ENCODE data around the gene TRIM31.

Gene TRIM31

DNA sequence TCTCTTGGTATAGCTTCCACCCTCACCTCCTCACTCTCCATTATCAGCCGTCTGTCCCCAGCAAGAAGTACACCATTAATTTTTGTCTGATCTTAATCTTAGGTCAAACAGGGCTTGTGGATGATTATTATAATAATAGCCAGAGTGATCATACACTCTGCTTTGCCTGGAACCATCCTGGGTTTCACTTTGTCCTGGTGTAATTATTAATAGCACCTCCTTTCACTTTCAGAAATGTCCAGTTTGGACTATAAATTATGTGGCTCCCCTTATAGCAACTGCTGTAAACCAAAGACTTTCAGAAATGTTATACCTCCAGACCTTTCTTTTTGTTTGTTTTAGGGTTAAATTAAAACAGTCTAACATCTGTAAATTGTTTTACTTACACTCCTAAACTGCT is 951 bp upstream of the TRIM31 start:
- FAIRE-seq (no peak), DNase-seq (ENCODE audit: low spot score) (no peak)

DNA sequence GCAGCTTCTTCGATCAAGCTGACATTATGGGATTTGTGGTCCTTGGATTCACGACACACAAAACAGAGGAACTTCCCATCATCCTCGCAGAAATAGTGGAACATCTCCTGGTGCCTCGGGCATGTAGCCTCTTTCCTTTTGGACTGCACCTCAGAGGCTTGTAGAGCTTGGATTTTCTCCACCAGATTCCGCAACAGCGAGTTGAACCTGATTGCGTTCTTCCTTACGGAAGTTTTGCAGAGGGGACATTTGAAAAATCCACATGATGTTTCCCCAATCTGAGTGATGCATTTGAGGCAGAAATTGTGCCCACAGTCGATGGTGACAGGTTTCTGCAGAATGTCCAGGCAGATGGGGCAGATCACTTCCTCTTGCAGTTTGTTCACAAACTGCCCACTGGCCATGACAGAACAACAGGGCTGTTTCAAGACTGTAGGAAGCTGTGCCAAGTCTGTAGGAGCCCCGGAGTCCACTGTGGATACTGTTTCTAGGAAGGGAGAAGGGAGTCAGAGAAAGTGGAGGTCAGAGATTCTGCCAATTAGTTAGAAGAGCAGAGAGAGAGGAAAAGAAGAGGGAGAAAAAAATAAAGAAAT is 392 bp downstream of the TRIM31 start:
- DNase-seq (ENCODE audit: low spot score) (no peak), FAIRE-seq (no peak)

DNA sequence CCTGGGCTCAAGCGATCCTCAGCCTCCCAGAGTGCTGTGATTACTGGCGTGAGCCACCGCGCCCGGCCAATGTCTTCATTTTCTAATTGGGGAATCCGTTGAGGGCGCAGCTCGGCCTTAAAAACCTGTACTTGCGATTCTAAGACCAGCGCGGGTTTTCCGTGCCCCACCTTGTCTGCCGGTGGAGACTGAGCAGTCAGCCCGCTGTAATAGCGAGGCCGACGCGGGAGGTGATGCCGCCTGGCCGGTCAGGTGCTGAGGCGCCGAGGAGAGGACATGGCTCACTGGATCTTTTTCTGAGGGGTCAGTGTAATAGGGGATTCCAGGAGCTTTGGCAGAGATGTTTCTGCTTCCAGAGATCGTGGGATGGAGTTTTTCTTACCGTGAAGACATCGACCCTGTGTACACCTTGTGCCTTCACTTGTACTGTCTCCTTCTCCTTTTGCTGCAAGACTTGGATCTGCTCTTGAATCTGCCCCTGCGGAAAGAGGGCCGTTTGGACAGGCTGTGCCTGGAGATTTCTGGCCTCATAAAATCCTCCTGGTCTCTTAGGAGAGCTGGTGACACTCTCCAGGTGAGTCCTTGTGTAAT is 1.5 kb downstream of the TRIM31 start:
- DNase-seq (ENCODE audit: low spot score) = no peak
- no peak for FAIRE-seq

DNA sequence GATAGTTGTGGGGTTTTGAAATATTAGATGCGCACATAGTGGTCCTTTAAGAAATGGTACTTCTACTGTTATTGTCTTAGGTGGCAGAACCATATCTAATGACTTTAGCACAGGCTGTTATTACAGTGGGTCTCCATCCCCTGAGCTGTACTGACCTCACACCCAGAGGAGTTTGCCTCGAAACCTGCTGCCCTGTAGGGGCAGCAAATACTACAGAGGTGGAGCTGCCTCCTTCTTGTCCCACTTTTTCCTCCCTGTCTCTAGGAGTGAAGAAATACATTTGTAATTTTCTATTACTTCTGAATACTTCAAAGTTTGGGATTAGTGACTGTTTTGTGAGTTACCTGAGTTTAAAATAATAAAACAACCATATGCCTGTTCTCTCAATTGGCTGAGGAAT is 8.2 kb downstream of the TRIM31 start:
- no peak for FAIRE-seq
- no peak for DNase-seq (ENCODE audit: low spot score)

DNA sequence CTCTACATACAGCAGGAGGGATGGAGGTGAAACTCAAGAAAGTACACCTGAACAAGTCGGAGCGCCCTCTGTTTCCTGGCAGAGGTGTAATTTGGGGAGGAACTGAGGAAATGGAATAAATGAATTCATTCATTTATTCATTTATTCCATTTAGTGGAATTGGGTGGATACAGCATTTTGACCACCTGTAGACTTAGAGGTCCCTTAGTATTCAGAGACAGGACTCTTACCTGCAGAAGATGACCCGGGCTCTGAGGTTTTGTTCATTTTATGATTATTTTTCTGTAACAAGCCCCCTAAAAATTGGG is 9.1 kb downstream of the TRIM31 start:
- DNase-seq (ENCODE audit: low spot score) (no peak), FAIRE-seq (no peak)

DNA sequence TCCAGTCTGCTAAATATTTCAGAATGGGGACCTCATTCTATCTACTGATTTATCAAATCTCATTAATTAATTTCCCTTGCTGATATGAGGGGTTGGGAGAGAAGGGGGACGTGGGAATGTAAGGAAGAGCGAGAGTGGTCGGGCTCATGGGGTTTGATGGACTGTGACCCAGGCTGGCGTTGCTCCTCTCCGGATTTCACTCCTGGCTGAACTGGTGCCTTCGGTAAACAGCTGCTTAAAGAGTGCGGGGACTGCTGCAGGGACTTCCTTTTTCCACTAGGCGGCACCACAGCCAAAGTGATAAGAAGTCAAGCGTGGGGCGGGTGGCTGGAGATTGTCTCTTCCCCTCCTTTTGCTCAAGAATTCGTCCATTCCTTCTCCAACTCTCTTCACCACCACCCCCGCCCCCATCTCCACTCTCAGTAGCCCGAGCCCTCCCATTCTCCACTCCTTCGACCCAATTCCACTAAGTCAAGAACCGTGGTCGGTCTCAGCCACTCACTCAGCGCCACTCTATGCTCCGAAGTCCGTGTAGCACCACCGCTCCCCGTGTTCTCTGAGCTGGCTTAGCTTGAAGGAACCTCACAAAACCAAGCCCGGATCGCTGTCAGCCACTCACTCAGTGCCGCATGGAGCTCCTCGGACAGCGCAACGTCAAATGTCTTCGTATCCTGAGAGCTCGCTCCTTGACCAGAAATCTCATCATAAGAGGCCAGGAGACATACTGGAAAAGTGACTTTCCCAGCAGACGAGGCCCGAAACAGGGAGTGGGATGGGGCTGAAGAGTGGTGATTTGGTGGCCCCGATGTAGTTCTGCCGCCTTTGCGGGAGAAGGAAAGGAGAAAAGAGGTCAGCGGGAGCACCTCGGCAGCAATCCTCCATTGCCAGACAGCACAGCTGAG is 9.7 kb downstream of the TRIM31 start:
- DNase-seq (ENCODE audit: low spot score) (peak; percentile 87), FAIRE-seq (no peak)

DNA sequence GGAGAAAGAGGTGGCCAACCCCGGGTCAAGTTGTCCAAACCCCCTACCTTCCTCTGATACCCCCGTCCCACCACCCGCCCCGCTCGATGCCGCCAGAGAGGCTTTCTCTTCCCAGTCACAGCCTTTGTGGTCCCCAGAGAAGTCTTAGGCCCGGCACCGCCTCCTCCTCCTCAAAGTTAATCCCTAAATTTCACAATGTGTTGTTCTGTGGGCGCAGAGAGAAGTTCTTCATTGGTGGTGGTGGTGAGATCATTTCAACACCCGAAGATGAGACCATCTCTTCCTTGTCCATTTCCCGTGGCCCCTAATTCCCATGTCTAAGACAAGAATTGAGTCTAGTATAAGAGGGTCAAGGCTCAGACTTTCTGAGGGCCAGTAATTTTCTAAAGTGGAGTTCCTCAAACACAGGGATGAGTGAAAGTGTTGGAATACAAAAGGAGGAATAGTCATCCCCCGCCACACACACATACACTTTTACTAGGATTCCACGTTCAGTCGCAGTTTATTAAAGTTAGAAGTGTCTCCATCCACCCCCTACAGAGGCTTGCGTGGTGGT is 10.4 kb downstream of the TRIM31 start:
- DNase-seq (ENCODE audit: low spot score) (no peak), FAIRE-seq (no peak)

DNA sequence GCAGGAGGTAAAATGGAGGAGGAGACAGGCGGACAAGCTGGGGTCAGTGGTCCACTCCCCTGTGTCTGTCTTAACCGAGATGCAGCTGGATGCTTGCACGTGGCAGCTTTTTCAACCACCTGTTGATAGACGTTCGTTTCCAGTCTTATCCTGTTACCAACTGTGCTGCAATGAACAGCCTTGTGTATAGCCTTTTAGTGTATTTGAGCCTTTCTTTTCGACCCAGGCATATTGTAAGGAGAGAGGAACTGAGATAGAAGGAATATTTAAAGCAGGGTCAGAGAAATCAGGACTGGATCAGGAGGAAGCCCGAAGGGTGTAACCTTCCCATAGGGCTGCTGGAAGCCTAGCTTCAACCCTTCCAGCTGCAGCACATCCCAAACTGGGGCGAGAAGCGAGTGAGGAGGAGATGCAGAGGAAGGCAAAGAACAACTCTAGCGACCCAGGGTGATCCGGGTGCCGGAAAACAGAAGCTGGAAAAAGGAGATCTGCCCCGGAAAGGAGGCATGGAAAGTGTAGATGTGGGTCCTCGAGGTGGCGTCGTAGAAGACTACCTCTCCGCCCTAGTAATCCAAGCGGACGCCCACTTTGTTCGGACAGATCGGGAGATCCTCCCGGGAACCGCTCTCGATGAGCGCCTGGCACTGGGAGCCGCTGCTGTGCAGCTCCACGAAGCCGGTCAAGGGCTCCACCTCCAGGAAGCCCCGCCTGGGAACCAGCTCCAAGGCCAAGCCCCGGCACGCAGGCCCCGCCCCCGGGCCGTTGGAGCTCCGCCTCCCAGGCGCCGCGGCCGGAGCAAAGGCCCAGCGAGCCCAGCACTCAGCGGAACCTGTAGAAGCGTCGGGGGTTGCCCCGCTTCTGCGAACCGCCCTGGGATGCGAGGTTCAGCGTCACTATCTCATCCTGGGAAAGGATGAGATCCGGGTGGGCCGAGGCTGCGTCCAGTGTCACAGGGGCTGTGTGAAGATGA is 11.2 kb downstream of the TRIM31 start:
- DNase-seq (ENCODE audit: low spot score) (peak; percentile 86), FAIRE-seq (no peak)

DNA sequence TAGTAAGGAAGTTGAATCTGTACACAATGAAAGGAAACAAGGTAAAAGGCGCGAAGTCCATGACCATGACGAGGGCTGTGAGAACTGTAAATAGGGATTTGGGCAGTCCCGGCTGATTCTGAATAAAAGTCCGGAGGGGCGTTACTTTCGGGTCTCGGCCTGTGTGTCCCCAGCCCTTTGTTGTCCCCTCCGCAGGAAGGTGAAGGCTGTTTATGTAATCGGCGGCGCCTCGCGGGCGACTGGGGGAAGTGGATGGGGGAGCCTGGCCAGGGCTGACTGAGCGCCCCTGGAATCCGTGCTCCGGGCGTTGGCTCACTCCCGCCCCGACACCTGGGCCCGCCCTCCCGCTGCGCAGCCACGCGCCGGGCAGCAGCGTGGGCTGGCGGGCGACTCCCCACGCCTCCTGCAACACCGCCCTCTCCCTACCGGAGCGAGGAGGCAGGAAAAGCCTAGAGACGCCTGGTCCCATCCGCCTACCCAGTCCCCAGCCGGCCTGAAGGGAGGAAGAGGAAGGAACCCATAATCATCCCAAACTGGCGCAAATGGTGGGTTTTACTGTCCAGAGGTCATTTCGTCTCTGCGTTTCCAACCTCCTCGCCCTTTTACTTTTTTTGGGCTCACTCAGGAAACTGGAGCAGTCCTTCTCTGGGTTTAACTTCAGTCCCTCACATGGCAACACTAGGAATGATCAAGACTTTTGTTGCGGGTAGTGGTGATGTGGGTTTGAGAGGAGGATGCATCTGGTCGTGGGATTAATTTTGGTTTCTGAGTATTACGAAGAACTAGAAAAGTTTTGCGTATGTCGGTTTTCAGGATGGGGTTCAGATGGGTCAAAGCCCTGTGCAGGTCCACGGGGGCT is 12.1 kb downstream of the TRIM31 start:
- DNase-seq (ENCODE audit: low spot score) (no peak), FAIRE-seq (no peak)

DNA sequence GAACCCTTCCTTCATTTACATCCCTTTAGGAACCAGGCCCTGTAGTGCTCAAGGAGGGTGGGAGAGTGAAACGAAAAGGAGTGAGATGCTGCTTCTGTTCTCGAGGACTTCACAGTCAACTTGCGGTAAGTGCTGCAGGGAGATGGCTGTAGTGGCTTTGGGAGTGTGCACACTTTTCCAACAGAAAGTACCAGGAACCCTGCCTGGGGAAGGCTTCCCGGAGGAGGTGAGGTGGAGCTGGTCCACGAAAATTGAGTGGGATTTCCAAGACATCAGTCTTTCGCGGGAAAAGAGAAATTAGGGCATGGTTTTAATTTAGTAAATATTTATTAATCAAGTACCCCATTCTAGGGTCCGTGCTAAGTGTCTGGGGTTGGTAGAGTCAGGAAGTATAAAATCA is 12.7 kb downstream of the TRIM31 start:
- FAIRE-seq = no peak
- DNase-seq (ENCODE audit: low spot score) = no peak

DNA sequence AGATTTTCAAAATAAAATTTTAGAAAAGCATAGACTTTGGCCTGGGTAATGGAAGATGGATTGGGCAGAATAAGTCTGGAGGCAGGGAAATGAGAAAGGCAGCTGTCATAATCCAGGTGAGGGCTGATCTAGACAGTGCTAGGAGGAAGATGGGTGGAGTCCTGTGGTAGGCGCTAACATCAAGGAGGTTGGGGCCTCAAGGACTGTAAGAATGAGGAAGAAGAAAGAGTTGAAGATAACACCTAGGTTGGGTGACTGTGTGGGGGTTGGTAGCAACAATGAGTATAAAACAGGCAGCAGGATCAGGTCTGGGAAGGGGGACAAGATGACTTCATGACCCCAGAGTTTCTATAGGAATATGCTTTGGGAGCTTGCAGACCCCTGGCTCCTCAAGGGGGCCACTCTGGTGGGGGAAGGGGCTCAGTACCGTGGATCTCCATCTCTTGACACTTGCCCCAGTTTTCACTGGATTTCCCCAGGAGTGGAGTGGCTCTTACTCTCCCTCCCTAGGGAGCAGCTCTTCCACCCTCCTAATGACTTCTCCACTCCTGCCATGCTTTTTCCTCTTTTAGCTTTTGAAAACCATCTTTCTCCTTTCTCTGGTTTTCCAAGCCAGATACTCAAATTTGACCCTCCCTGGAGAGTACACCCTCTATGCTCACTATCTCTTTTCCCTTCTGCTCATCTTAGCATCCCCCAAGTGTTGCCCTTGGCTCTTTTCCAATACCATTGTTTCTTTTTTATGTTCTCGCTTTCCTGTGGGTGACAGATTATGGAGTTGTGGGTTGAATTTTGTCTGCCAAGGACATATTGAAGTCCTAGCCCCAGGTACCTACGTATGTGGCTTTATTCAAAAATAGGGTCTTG is 14.8 kb downstream of the TRIM31 start:
- DNase-seq (ENCODE audit: low spot score) (no peak), FAIRE-seq (no peak)

DNA sequence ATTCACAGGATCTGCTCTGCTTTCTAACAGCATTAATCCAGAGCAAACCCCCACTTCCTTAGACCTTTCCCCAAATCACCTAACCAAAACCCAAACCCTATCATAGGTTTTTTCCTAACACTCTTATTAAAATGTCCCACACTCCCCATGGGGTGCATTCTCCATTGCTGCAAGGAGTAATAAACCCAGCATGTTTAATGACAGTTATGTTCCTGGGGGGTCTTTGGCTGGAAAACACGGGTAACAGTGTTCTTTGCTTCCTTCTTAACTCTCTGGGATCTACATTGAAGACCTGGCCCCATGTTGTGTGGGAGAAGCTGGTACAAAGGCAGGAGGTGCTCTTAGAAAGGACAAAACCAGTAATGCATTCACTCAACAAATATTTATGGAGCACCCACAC is 16.1 kb downstream of the TRIM31 start:
- FAIRE-seq (no peak), DNase-seq (ENCODE audit: low spot score) (no peak)

DNA sequence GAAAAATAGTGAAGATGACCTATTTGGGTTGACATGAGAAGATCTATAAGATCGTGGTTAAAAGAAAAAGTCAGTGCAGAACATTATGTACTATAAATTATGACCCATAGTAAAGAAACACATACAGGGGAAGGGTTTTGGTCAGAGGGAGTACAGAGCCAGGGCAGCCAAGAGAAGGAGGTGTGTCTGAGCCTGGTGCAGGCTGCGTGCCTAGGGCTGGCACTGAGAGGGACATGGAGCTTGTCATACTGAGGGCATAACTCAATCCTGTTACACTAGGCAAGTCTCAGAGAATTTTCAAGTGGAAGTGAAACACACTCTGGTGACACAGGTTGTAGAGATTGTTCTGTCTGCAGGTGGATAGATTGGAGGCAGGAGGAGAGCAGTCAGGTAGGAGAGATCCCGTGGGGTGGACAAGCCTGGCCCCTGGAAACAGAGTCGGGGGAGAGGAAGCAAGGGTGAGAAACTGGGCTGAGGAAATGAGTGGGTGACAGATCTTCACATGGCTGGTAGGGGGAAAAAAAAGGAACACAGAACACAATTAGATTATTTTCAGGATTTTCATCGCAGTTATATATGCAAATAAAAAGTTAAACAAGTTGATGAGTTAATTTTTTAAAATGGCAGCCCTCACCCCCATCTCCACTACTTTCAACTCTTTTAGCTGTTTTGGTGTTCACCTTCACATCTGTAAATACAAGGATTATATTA is 18.8 kb downstream of the TRIM31 start:
- no peak for FAIRE-seq
- no peak for DNase-seq (ENCODE audit: low spot score)

DNA sequence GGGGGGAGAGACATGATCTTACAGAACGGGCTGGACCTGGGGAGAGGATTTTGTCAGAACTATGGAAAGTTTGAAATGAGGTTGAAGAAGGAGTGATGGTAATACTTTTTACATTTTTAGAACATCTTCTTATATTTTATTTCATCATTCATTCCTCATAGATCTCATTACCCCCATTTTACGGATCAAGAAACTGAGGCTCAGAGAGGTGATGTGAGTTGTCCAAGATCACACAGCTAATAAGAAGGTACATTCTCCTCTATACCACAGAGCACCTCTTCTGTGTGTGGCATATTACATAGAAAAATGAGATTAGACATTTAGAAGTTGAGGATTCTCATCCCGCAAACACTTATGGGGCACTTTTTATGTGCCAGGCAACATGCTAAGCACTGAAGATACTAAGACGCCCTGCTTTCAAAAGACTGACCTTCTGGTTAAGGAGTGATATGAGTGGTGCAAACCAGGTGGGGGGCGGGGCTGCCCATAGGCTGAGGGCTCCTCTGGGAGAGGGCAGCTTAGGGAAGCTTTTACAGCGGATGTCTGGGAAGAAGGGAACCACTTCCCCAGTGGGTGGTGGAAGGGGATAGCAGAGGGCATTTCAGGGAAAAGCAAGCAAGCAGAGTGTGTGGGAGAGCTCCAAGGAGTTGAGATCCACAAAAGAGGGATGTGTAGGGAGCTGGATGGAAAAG is 19.9 kb downstream of the TRIM31 start:
- DNase-seq (ENCODE audit: low spot score) (no peak), FAIRE-seq (no peak)

DNA sequence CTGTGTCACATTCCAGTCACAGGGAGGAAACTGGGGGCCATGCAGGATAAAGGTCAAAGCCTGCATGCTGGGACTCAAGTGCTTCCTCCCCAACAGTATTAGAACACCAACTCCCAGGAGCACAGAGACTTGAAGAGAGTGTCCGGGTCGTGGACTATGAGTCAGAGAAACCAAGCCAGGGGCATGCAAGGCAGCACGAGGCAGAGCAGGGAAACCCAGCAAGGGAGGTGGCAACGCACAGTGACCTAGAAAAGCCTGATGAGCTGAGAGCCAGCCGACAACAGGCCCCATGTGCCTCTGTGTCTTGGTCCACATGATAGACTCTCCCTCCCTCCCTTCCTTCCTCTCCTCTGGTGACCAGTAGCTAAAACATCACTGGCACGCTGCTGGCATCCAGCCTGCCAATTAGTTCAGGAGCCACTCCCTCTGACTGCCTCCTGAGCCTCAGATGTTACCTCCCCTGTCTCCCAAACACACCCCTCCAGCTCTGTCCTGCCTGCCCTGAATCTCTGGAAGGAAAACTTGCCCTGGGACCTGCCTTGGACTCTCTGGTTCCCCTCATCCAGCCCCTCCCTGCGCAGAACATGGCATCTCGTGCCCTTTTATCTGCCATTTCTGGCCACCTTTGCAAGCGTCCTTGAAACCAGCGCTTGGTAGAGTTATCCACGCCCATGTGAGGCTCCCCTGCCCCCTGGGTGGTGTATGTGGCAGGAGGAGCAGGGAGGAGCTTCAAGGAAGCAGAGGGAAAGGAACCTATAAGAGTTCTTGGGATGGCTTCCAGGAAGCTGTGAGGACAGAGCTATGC is 21.1 kb downstream of the TRIM31 start:
- FAIRE-seq = no peak

DNA sequence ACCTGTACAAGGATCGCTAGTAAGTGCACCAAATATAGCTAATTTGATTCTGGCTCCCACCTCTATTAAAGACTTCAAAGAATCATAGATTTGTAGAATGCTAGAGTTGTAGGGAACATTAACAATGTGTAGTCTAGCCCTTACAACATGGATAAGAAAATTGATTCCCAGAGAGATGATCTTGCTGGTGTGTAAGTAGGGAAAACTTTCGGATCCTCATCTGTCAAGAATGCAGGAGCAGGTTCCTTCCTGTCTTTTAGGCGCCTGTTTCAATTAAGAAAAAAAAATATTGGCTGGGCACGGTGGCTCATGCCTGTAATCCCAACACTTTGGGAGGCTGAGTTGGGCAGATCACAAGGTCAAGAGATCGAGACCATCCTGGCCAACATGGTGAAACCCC is 25.0 kb downstream of the TRIM31 start:
- FAIRE-seq (no peak), DNase-seq (ENCODE audit: low spot score) (no peak)

More for the DNA sequence above, 21.1 kb downstream of the TRIM31 start:
- peak; percentile 40 for DNase-seq (ENCODE audit: low spot score)

DNA sequence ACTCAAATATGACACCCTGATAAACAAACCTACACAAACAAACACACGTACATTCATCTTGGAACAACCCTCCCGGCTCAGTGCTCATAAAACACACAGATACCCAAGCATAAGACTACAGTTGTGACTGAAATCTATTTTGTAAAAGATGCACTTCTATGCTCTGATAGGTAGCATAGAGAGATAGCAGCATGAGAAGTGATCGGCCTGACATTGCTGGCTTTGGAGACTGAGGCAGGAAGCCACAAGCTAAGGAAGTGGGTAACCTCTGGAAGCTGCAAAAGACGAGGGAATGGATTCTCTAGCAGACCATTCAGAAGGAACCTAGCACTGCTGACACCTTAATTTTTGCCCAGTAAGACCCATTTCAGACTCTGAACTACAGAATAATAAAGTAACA is 35.7 kb downstream of the TRIM31 start:
- FAIRE-seq (no peak), DNase-seq (ENCODE audit: low spot score) (no peak)

Measured in urothelium cell line (cell line).